ENCODE measurements around the gene HEXD. TPM values are rescaled to one million over a fixed set of nuclear protein-coding genes. Genes with fewer than 3 reads are reported as not detected.
A peak's percentile ranks its signal among the peaks of the same experiment; 100 is the strongest.

HEXD gene
- polyA plus RNA-seq, 3 donors: 8.9 to 61.5 (median 12.7) TPM

DNA sequence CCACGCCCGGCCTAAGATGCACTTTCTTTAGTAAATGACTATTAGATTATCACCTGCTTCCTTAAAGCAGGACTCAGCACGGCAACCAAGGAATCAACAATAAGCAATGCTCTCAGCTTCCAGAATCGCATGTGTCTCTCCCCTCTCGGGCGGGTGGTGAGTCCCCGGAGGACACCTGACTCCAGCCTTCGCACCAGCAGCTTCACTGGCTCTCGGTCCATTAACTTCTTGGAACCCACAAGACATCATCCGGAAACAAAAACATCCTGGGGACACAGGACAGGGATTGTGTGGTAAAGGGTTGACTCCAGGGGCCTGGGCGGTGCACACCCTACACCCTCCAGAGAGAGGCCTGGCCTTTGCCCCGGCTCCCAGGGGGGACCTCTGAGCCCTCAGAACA is 23.9 kb upstream of the HEXD start:
- TF ChIP-seq, protein P1, sequence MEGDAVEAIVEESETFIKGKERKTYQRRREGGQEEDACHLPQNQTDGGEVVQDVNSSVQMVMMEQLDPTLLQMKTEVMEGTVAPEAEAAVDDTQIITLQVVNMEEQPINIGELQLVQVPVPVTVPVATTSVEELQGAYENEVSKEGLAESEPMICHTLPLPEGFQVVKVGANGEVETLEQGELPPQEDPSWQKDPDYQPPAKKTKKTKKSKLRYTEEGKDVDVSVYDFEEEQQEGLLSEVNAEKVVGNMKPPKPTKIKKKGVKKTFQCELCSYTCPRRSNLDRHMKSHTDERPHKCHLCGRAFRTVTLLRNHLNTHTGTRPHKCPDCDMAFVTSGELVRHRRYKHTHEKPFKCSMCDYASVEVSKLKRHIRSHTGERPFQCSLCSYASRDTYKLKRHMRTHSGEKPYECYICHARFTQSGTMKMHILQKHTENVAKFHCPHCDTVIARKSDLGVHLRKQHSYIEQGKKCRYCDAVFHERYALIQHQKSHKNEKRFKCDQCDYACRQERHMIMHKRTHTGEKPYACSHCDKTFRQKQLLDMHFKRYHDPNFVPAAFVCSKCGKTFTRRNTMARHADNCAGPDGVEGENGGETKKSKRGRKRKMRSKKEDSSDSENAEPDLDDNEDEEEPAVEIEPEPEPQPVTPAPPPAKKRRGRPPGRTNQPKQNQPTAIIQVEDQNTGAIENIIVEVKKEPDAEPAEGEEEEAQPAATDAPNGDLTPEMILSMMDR (IDR thresholded peaks at IDR 0.05): no peak
- 93% methylated on average over 5 of the region's 12 CpGs for WGBS (ENCODE audit: insufficient coverage)
- no peaks in the 10 kb centered on the region for H3K9me3 ChIP-seq (replicated peaks in 1 of 2; ENCODE audit: control insufficient read depth in 1 of 2, insufficient read depth in 1 of 2, low read length in 2 of 2)
- H3K9me3 Mint-ChIP-seq: peaks cover 0 to 6% (median 0%) of the 10 kb centered on the region in 7 donors
- DNase-seq: no peak
- H4K20me1 ChIP-seq (ENCODE audit: insufficient read depth, low read length): no peaks in the 10 kb centered on the region
- no peaks in the 10 kb centered on the region for H3K27me3 ChIP-seq (ENCODE audit: control insufficient read depth in 2 of 2, insufficient read depth in 2 of 2, low read length in 2 of 2)
- H3K27ac ChIP-seq (ENCODE audit: low read depth in 1 of 2, low read length in 2 of 2): no peak overlapping the region
- peaks cover 29 to 50% of the 10 kb centered on the region in 2 donors for H3K36me3 Mint-ChIP-seq
- H3K4me3 Mint-ChIP-seq: no peak overlapping the region
- intact Hi-C loops (cut with micrococcal nuclease): no loop called here
- no peaks in the 10 kb centered on the region for H3K79me2 ChIP-seq (ENCODE audit: insufficient read depth, low read length)
- H3K9ac ChIP-seq (ENCODE audit: insufficient read depth, low read length, poor library complexity, severe bottlenecking): no peak overlapping the region
- H3K27ac Mint-ChIP-seq: peak overlapping the region in 1 of 7 donors; percentile 68
- peaks cover 0 to 20% of the 10 kb centered on the region in 2 donors for H3K36me3 ChIP-seq (replicated peaks in 1 of 2; ENCODE audit: control insufficient read depth in 1 of 2, insufficient read depth in 2 of 2, low read length in 2 of 2)
- peaks cover 3% of the 10 kb centered on the region for H3K4me1 Mint-ChIP-seq
- no peak overlapping the region for H3K4me2 ChIP-seq (replicated peaks; ENCODE audit: extremely low read depth, low read length, poor library complexity, severe bottlenecking)
- peaks cover 1 to 10% (median 3%) of the 10 kb centered on the region in 3 donors for H3K27me3 Mint-ChIP-seq (ENCODE audit: low read depth in 3 of 3)
- no peak overlapping the region for H3K4me3 ChIP-seq (replicated peaks in 1 of 3; ENCODE audit: low read depth in 2 of 3, low read length in 3 of 3)
- H3K4me1 ChIP-seq (ENCODE audit: control insufficient read depth in 1 of 2, insufficient read depth in 2 of 2, low read length in 2 of 2): peaks cover 3 to 4% of the 10 kb centered on the region in 2 donors
- no peak overlapping the region for H2AFZ ChIP-seq (ENCODE audit: insufficient read depth, low read depth, low read length, poor library complexity, severe bottlenecking)

DNA sequence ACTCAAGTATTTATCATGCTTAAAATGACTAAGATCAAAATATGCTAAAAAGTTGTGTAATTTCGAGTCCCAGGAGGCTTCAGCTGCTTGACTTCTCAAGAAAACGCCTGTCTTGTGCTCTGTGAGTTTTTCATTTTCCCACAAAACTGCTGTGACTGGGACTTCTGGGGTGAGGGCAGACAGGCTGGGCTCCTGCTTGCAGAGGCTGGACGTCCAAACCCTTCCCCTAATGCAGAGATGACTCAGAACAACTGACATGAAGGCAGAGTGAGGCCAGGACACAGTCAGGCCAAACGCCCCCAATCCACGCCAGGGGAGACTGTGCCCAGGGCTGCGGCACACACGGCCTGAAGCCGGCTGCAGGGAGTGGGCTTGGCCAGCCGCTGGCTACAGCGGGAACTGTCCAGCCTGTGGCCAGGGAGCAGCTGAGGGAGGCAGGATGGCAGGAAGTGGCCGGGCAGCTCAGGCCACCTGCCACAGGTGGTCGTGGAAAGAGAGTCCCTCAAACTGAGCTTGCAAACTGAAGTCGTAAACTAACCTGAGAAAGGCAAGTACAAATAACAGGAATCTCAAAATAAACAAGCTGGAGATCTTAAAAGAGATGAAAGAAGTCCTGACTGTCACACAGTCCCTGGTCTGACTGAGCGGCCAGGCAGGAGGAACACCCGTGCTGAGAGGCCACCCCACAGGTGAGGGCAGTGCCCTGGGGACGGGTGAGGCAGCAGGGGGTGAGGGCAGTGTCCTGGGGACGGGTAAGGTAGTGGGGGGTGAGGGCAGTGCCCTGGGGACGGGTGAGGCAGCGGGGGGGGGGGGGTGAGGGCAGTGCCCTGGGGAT is 21.3 kb upstream of the HEXD start:
- H3K4me1 ChIP-seq (ENCODE audit: control insufficient read depth in 1 of 2, insufficient read depth in 2 of 2, low read length in 2 of 2): peaks cover 28 to 30% of the 10 kb centered on the region in 2 donors
- WGBS (ENCODE audit: insufficient coverage): 93% methylated on average over 10 of the region's 19 CpGs
- no peaks in the 10 kb centered on the region for H3K27me3 ChIP-seq (ENCODE audit: control insufficient read depth in 2 of 2, insufficient read depth in 2 of 2, low read length in 2 of 2)
- Mint-ChIP-seq H3K36me3 (peaks cover 30 to 50% of the 10 kb centered on the region in 2 donors), H3K9me3 (no peaks in the 10 kb centered on the region), H3K4me3 (no peak overlapping the region), H3K27ac (no peak overlapping the region), H3K4me1 (peaks cover 26% of the 10 kb centered on the region), H3K27me3 (ENCODE audit: low read depth in 3 of 3) (peaks cover 1 to 6% (median 6%) of the 10 kb centered on the region in 3 donors)
- DNase-seq: no peak
- H3K27ac ChIP-seq (ENCODE audit: low read depth in 1 of 2, low read length in 2 of 2): no peak overlapping the region
- H2AFZ ChIP-seq (ENCODE audit: insufficient read depth, low read depth, low read length, poor library complexity, severe bottlenecking): no peak overlapping the region
- H3K4me2 ChIP-seq (replicated peaks; ENCODE audit: extremely low read depth, low read length, poor library complexity, severe bottlenecking): no peak overlapping the region
- TF ChIP-seq, protein P1 (IDR thresholded peaks at IDR 0.05): no peak
- H3K9me3 ChIP-seq (replicated peaks in 1 of 2; ENCODE audit: control insufficient read depth in 1 of 2, insufficient read depth in 1 of 2, low read length in 2 of 2): no peaks in the 10 kb centered on the region
- H4K20me1 ChIP-seq (ENCODE audit: insufficient read depth, low read length): no peaks in the 10 kb centered on the region
- no peaks in the 10 kb centered on the region for H3K79me2 ChIP-seq (ENCODE audit: insufficient read depth, low read length)
- no peak overlapping the region for H3K9ac ChIP-seq (ENCODE audit: insufficient read depth, low read length, poor library complexity, severe bottlenecking)
- H3K36me3 ChIP-seq (replicated peaks in 1 of 2; ENCODE audit: control insufficient read depth in 1 of 2, insufficient read depth in 2 of 2, low read length in 2 of 2): peaks cover 0 to 17% of the 10 kb centered on the region in 2 donors
- H3K4me3 ChIP-seq (replicated peaks in 1 of 3; ENCODE audit: low read depth in 2 of 3, low read length in 3 of 3): no peak overlapping the region
- intact Hi-C loops (cut with micrococcal nuclease): no loop called here
